GM12891 (cell line): ENCODE results near the gene RNU6-7.

Experiments
- DNase-seq: peaks from one replicate; pipeline ENCODE4 v3.0.0; 2011; ENCODE audit warnings: low spot score; ENCODE audit not compliant: insufficient read length
- FAIRE-seq: peaks from 2 replicates; lab custom pipeline; 2011; peaks lifted over from hg19 to GRCh38; lab: Jason Lieb, UNC
- PAX5 ChIP-seq: IDR thresholded peaks from 2 replicates; pipeline ENCODE4 v1.6.1; 2011; ENCODE audit warnings: low read length, moderate library complexity, mild to moderate bottlenecking; ENCODE audit not compliant: insufficient read depth, severe bottlenecking
- POLR2A ChIP-seq: IDR thresholded peaks from 2 replicates; pipeline ENCODE4 v1.6.1; 2011; ENCODE audit warnings: low read depth, low read length, control low read depth
- POLR2AphosphoS5 ChIP-seq: IDR thresholded peaks from 2 replicates; pipeline ENCODE4 v1.6.1; 2011; ENCODE audit warnings: low read depth, low read length, control low read depth
- POU2F2 ChIP-seq: IDR thresholded peaks from 2 replicates; pipeline ENCODE4 v1.6.1; 2011; ENCODE audit warnings: low read depth, mild to moderate bottlenecking, control low read depth, low read length, moderate library complexity
- SPI1 ChIP-seq: IDR thresholded peaks from 2 replicates; pipeline ENCODE4 v1.6.1; 2011; ENCODE audit warnings: low read depth, low read length, control low read depth
- TAF1 ChIP-seq: IDR thresholded peaks from 2 replicates; pipeline ENCODE4 v1.6.1; 2011; ENCODE audit warnings: low read depth, low read length, control low read depth

The RNU6-7 gene

GRCh38 chr14:32205554-32205953, 3.7 kb downstream of the RNU6-7 start:
- DNase-seq (no peak), FAIRE-seq (no peak)
- TF ChIP-seq TAF1 (no peak), POU2F2 (no peak), POLR2AphosphoS5 (no peak), POLR2A (no peak), PAX5 (no peak), SPI1 (no peak)

DNA sequence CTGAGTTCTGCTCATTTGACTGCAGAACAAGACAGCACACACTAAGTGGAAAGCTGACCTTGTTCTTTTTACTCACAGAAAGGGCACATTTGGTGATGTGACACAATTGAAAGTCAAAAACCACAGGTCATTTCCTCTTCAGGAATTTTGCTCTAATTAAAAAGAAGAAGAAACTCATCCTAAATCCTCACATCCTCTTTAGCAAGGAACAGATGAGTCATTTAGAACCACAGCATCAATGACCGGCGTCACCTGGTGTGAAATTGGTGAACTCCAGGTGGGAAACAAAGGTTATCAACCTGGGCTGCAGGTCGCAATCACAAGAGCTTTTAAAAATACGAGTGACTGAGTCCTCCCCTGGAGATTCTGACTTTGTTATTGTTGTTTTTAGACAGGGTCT, 4.1 kb downstream of the RNU6-7 start:
- no peak for DNase-seq
- FAIRE-seq, result no peak
- TF ChIP-seq TAF1, result no peak
- peak; percentile 93 for TF ChIP-seq SPI1
- TF ChIP-seq POLR2AphosphoS5, result no peak
- 0 out of 2 replicates have a peak, but pooled peaks have one; percentile 17 for TF ChIP-seq POU2F2

DNA sequence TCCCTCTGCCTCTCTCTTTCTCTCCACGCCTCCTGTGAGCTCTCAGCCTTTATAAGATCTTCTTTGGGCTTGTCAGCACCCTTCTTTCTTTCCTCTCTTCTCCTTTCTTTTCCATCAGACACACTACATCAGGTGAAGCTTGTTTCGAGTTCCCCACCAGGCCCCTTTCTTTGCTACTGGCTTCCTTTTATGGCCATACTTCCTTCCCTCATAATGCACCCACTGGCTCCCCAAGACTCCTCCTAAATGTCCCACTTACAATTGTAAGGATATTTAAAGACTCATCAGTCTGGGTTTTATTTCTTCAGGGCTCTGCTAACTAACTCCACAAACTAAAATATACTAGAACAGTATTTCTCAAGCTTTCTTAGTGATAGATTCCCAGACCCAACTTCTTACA, 4.7 kb downstream of the RNU6-7 start:
- TF ChIP-seq PAX5, result no peak
- TF ChIP-seq TAF1, result no peak
- TF ChIP-seq POU2F2, result no peak
- TF ChIP-seq POLR2AphosphoS5, result no peak
- TF ChIP-seq POLR2A, result no peak
- TF ChIP-seq SPI1, result no peak
- FAIRE-seq, result no peak
- DNase-seq, result no peak

- DNase-seq (no peak), FAIRE-seq (no peak)
- TF ChIP-seq SPI1, result no peak
- no peak for TF ChIP-seq POU2F2
- no peak for TF ChIP-seq PAX5
- TF ChIP-seq POLR2AphosphoS5, result no peak
- TF ChIP-seq POLR2A, result no peak
- no peak for TF ChIP-seq TAF1
Measured at GRCh38 chr14:32208490-32208889, 6.6 kb downstream of the RNU6-7 start.

DNA sequence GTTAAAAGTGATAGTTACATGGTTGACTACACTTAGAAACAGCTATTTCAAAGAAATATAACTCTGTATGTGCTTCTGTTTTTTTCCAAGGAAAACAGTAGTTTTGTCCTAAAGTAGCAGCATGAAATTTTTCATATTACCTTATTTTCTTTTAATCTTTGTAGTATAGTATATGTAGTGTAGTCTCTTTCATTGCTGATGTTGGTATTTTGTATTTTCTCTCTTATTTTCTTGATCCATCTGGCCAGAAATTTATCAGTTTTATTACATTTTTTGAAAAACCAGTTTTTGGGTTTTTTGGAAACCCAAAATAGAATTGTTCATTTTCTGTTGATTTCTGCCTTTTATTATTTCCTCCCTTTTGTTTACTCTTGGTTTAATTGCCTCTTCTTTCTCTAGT, 7.6 kb downstream of the RNU6-7 start:
- TF ChIP-seq SPI1 (no peak), POLR2A (no peak), PAX5 (no peak), POU2F2 (no peak), POLR2AphosphoS5 (no peak), TAF1 (no peak)
- DNase-seq (no peak), FAIRE-seq (no peak)

DNA sequence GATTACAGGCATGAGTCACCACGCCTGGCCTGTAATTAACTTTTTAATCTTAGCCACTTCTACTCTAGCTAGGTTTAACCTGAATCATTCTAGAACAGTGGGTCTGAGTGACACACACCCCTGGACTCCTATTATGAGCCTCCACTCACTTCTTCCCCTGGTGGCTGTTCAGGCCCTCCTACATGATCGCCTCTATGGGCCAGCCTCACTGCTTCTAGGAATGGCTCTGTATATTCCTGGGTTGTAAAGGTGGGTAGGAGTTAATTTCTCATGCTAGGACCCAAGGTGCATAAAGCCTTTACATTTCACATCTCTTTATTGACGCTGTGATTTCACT, 9.2 kb downstream of the RNU6-7 start:
- FAIRE-seq (no peak), DNase-seq (no peak)
- TF ChIP-seq POU2F2 (no peak), POLR2A (no peak), POLR2AphosphoS5 (no peak), SPI1 (no peak), TAF1 (no peak), PAX5 (no peak)

DNA sequence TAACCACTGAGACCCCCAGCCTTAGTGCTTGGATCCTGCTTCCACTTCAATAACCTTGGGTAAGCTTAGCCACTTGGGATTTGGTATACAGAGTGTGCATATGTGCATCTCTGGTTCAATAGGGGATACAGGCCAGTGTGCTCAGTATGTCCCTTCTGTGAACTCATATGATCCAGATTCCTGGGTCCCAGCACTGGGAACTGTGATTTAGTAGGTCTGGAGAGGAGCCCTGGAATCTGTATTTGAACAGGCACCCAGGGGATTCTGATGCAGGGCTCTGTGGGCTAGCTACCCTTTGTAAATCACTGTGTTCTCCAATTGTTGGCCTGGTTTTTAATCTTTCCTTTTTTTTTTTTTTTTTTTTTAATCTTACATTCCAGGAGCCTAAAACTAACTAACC, 11.0 kb downstream of the RNU6-7 start:
- DNase-seq, result no peak

GRCh38 chr14:32217301-32217700, 15.5 kb downstream of the RNU6-7 start:
- FAIRE-seq, result no peak
- no peak for TF ChIP-seq POU2F2
- no peak for TF ChIP-seq POLR2A
- no peak for TF ChIP-seq POLR2AphosphoS5
- TF ChIP-seq SPI1, result no peak
- no peak for TF ChIP-seq TAF1
- DNase-seq, result no peak

More for the DNA sequence above, 11.0 kb downstream of the RNU6-7 start:
- FAIRE-seq, result no peak
- TF ChIP-seq POLR2AphosphoS5 (no peak), POU2F2 (no peak), PAX5 (no peak), SPI1 (no peak), POLR2A (no peak), TAF1 (no peak)

- FAIRE-seq, result no peak
- TF ChIP-seq POLR2A, result no peak
- TF ChIP-seq POU2F2, result no peak
- no peak for TF ChIP-seq TAF1
- no peak for TF ChIP-seq POLR2AphosphoS5
- no peak for TF ChIP-seq PAX5
- no peak for TF ChIP-seq SPI1
- DNase-seq, result no peak
Measured at GRCh38 chr14:32224737-32225377, 23.0 kb downstream of the RNU6-7 start.

- DNase-seq, result no peak
- TF ChIP-seq POU2F2, result no peak
- no peak for FAIRE-seq
Measured at GRCh38 chr14:32225378-32225920, 23.6 kb downstream of the RNU6-7 start.

- DNase-seq, result no peak
- no peak for FAIRE-seq
- TF ChIP-seq SPI1 (no peak), POLR2AphosphoS5 (no peak)
Measured at GRCh38 chr14:32226056-32226455, 24.2 kb downstream of the RNU6-7 start.
